ENCODE results near the gene CRYBA4.

- TF ChIP-seq, protein P1, sequence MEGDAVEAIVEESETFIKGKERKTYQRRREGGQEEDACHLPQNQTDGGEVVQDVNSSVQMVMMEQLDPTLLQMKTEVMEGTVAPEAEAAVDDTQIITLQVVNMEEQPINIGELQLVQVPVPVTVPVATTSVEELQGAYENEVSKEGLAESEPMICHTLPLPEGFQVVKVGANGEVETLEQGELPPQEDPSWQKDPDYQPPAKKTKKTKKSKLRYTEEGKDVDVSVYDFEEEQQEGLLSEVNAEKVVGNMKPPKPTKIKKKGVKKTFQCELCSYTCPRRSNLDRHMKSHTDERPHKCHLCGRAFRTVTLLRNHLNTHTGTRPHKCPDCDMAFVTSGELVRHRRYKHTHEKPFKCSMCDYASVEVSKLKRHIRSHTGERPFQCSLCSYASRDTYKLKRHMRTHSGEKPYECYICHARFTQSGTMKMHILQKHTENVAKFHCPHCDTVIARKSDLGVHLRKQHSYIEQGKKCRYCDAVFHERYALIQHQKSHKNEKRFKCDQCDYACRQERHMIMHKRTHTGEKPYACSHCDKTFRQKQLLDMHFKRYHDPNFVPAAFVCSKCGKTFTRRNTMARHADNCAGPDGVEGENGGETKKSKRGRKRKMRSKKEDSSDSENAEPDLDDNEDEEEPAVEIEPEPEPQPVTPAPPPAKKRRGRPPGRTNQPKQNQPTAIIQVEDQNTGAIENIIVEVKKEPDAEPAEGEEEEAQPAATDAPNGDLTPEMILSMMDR (IDR thresholded peaks at IDR 0.05; ENCODE audit: low read length): no peak
- no peak for TF ChIP-seq EZH2 (IDR thresholded peaks at IDR 0.05; ENCODE audit: borderline replicate concordance, low read length)
Measured at GRCh38 chr22:26612652-26613051, 9.1 kb upstream of the CRYBA4 start.
